GM19452 (cell line): Measurements from ENCODE around the gene PCDHGA11.
"Not testable (repeated sequence)": the region's sequence is repeated elsewhere in the genome, so short reads cannot be mapped to it uniquely, and the experiment has no call there.

Experiments used
- ATAC-seq: cut with Tn5 transposase; IDR thresholded peaks from one replicate; pipeline ENCODE4 v1.9.1; 2021; ENCODE audit not compliant: unreplicated experiment

The PCDHGA11 gene

DNA sequence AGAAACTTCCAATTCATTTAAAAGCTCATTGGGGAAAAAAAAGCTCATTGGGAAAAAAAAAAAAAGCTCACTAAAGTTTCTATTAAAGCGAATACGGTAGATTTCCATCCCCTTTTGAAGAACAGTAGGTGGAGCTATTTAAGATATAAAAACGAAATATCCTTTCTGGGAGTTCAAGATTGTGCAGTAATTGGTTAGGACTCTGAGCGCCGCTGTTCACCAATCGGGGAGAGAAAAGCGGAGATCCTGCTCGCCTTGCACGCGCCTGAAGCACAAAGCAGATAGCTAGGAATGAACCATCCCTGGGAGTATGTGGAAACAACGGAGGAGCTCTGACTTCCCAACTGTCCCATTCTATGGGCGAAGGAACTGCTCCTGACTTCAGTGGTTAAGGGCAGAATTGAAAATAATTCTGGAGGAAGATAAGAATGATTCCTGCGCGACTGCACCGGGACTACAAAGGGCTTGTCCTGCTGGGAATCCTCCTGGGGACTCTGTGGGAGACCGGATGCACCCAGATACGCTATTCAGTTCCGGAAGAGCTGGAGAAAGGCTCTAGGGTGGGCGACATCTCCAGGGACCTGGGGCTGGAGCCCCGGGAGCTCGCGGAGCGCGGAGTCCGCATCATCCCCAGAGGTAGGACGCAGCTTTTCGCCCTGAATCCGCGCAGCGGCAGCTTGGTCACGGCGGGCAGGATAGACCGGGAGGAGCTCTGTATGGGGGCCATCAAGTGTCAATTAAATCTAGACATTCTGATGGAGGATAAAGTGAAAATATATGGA, 9.7 kb downstream of the PCDHGA11 start, which contains the start of gene PCDHGA12:
PCDHGA12 (plus strand) TSS at position 176 of the 782 bp plus-strand sequence; CDS start at position 429, 253 bp downstream.
- peak; percentile 84 for ATAC-seq

DNA sequence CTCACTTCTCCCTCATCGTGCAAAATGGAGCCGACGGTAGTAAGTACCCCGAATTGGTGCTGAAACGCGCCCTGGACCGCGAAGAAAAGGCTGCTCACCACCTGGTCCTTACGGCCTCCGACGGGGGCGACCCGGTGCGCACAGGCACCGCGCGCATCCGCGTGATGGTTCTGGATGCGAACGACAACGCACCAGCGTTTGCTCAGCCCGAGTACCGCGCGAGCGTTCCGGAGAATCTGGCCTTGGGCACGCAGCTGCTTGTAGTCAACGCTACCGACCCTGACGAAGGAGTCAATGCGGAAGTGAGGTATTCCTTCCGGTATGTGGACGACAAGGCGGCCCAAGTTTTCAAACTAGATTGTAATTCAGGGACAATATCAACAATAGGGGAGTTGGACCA, 10.4 kb downstream of the PCDHGA11 start:
- no peak for ATAC-seq

DNA sequence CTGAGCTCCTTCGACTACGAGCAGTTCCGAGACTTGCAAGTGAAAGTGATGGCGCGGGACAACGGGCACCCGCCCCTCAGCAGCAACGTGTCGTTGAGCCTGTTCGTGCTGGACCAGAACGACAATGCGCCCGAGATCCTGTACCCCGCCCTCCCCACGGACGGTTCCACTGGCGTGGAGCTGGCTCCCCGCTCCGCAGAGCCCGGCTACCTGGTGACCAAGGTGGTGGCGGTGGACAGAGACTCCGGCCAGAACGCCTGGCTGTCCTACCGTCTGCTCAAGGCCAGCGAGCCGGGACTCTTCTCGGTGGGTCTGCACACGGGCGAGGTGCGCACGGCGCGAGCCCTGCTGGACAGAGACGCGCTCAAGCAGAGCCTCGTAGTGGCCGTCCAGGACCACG, 11.5 kb downstream of the PCDHGA11 start:
- not testable (repeated sequence) for ATAC-seq

DNA sequence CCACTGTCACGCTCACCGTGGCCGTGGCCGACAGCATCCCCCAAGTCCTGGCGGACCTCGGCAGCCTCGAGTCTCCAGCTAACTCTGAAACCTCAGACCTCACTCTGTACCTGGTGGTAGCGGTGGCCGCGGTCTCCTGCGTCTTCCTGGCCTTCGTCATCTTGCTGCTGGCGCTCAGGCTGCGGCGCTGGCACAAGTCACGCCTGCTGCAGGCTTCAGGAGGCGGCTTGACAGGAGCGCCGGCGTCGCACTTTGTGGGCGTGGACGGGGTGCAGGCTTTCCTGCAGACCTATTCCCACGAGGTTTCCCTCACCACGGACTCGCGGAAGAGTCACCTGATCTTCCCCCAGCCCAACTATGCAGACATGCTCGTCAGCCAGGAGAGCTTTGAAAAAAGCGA, 11.9 kb downstream of the PCDHGA11 start:
- not testable (repeated sequence) for ATAC-seq

DNA sequence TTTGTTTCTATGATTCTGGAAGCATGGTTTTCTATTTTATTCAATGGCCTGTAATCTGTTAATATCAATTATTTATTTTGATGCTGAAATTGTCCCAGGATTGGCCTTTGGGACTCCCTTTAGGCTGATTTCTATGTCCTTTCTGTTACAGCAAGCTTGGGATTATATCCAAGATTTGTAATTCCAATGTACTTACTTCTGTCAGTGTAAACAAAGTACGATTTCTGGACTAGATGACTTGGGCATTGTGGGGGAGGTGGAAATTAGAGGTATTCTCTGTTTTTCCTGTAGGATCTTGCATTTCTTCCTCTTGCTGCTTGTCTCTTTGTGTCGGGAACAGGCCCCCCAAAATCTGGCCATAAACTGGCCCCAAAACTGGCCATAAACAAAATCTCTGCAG, 13.2 kb downstream of the PCDHGA11 start:
- ATAC-seq, result no peak

DNA sequence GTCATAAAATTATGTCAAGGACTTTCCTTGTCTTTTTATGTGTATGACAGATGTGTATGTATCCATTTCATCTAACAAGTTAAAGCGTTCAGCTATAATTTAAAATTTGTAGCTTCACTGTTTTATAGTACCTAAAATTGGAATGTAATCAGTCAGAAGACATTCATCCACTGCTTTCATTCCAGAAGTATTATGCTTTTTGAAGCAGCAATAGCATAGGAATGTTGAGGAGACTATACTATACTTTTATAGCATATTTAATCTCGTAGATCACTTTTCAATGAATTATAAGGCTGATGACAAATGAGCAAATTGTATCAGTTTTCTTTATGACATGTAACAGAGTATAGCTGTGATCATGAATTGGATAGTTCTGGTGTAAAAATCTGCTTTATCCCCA, 16.4 kb downstream of the PCDHGA11 start:
- ATAC-seq, result no peak

DNA sequence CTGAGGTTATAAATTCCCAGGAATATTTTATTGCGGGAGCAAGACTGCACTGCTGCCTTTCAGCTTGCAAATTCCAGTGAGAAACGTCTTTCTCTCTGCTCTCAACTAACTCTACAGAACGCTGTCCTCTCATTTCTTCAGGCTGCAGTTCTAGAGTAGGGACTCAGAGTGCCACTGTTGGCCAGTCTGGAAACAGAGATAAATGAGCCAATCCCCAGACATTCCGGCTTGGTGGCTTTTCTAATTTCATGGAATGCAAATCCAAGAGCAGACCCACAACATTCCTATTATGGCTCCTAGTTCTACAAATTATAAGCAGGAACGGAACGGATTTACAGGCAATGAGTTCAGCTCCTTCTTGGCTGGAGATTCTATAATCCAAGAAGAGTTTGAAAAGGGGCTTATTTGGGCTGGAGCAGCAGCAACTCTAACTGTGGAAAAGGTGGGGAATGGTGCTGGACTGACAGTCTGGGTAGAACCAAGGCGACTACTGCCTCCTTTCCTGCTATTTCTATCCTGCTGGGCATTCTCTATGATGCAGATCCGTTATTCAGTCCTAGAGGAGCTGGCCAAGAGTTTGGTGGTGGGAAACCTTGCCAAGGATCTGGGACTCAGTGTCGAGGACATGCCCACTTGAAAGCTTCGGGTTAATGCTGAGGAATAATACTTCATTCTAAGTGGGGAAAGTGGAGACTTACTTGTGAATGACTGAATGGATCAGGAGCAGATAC, 18.7 kb downstream of the PCDHGA11 start:
- no peak for ATAC-seq

DNA sequence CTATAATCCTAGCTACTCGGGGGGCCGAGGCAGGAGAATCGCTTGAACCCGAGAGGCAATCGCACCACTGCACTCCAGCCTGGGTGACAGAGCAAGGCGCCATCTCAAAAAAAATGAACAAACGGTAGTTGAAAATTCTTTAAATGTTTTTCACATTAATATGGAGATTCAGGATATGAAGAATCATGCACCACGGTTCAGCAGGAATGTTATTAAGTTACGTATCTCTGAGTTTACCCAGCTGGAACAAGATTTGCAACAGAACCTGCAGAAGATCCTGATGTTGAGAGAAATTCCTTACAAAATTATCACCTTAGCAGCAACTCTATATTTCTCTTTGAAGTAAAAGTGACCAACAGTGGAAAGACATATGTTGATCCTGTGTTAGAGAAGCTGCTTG, 19.5 kb downstream of the PCDHGA11 start:
- no peak for ATAC-seq

DNA sequence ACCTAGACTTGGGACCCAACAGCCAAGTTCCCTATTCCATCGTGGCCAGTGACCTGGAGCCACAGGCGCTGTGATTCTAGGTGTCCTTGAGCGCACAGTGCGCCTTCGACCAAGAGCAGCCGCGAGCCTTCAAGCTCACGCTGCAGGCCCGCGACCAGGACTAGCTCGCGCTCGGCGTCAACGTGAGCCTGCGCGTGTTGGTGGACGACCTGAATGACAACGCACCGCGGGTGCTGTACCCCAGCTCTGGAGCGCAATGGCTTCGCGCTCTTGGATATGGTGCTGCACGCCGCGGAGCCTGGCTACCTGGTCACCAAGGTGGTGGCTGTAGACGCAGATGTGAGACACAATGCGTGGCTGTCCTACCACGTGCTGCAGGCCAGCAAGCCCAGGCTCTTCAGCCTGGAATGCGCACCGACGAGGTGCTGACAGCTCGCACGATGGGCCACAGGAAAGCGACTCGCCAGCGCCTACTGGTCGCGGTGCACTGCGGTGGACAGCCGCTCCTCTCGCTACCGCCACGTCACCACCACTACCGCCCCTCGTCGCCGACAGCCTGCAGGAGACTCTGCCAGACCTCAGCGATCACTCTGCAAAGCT, 20.8 kb downstream of the PCDHGA11 start:
- no peak for ATAC-seq

DNA sequence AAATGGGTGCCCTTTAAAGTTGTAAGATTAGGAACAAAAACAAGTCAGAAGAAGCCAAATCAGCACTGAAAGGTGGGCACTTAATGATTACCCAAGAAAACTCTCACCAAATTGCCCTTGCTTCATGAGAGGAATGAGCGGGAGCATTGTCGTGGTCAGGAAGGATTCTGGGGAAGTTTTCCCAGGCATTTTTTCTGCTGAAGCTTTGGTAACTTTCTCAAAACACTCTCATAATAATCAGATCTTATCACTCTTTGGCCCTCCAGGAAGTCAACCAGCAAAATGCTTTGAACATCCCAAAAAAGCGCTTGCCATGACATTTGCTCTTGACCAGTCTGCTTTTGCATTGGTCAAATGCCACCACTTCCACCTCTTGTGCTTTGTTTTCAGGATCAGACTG, 44.5 kb downstream of the PCDHGA11 start:
- ATAC-seq, result no peak
